Trophoblast cell (in vitro differentiated cells and primary cell): ENCODE data around the gene TEX26.

Source experiments
- DNase-seq, 2 donors: peaks; one replicate each; pipeline ENCODE4 v3.0.0-alpha.2; 2016
- H2AFZ ChIP-seq: 2 replicates; pipeline ENCODE4 v1.6.1; 2013; ENCODE audit warnings: low read length, moderate library complexity, mild to moderate bottlenecking; ENCODE audit not compliant: insufficient read depth, poor library complexity
- H2AK5ac ChIP-seq: 2 replicates; pipeline ENCODE4 v1.6.1; 2013; ENCODE audit warnings: mild to moderate bottlenecking, low read length
- H2BK120ac ChIP-seq: 2 replicates; pipeline ENCODE4 v1.6.1; 2013; ENCODE audit warnings: low read length, mild to moderate bottlenecking, moderate library complexity; ENCODE audit not compliant: insufficient read depth, poor library complexity
- H2BK12ac ChIP-seq: 2 replicates; pipeline ENCODE4 v1.6.1; 2013; ENCODE audit warnings: mild to moderate bottlenecking, low read length, moderate library complexity
- H2BK5ac ChIP-seq: 2 replicates; pipeline ENCODE4 v1.6.1; 2013; ENCODE audit warnings: low read length, low read depth, moderate library complexity, mild to moderate bottlenecking; ENCODE audit not compliant: poor library complexity
- H3K14ac ChIP-seq: 2 replicates; pipeline ENCODE4 v1.6.1; 2013; ENCODE audit warnings: mild to moderate bottlenecking, low read length
- H3K18ac ChIP-seq: 2 replicates; pipeline ENCODE4 v1.6.1; 2013; ENCODE audit warnings: mild to moderate bottlenecking, low read length
- H3K23ac ChIP-seq: 2 replicates; pipeline ENCODE4 v1.6.1; 2013; ENCODE audit warnings: low read length
- H3K27ac ChIP-seq: 2 replicates; pipeline ENCODE4 v1.5.1; 2013; ENCODE audit warnings: low read depth, mild to moderate bottlenecking, inconsistent platforms, low read length, moderate library complexity
- H3K27me3 ChIP-seq: 2 replicates; pipeline ENCODE4 v1.6.1; 2013; ENCODE audit warnings: inconsistent platforms, mild to moderate bottlenecking, low read length, moderate library complexity; ENCODE audit not compliant: insufficient read depth
- H3K36me3 ChIP-seq, 2 experiments: 1 replicate in 1 of 2; 2 replicates in 1 of 2; pipeline ENCODE4 v1.6.1; 2013; ENCODE audit warnings: low read length in 2 of 2, mild to moderate bottlenecking in 2 of 2, moderate library complexity in 1 of 2; ENCODE audit not compliant: insufficient read depth in 2 of 2, control insufficient read depth in 1 of 2
- H3K4ac ChIP-seq: 2 replicates; pipeline ENCODE4 v1.6.1; 2013; ENCODE audit warnings: low read depth, mild to moderate bottlenecking, low read length, moderate library complexity
- H3K4me1 ChIP-seq, 2 experiments: 1 replicate in 1 of 2; 2 replicates in 1 of 2; pipeline ENCODE4 v1.6.1; 2013; ENCODE audit warnings: low read length in 2 of 2, mild to moderate bottlenecking in 2 of 2, moderate library complexity in 1 of 2; ENCODE audit not compliant: insufficient read depth in 2 of 2, control insufficient read depth in 1 of 2
- H3K4me2 ChIP-seq: 2 replicates; pipeline ENCODE4 v1.6.1; 2013; ENCODE audit warnings: inconsistent platforms, mild to moderate bottlenecking, low read length, moderate library complexity
- H3K4me3 ChIP-seq: 2 replicates; pipeline ENCODE4 v1.5.1; 2013; ENCODE audit warnings: mild to moderate bottlenecking, low read depth, low read length, inconsistent platforms
- H3K79me1 ChIP-seq: one replicate; pipeline ENCODE4 v1.6.1; 2013; ENCODE audit warnings: low read length
- H3K79me2 ChIP-seq: 2 replicates; pipeline ENCODE4 v1.6.1; 2013; ENCODE audit warnings: low read length, mild to moderate bottlenecking; ENCODE audit not compliant: control insufficient read depth, insufficient read depth, poor library complexity
- H3K9ac ChIP-seq: 2 replicates; pipeline ENCODE4 v1.6.1; 2013; ENCODE audit warnings: mild to moderate bottlenecking, low read length
- H3K9me3 ChIP-seq: 2 replicates; pipeline ENCODE4 v1.6.1; 2013; ENCODE audit warnings: low read depth, mild to moderate bottlenecking, control low read depth, inconsistent platforms, low read length; ENCODE audit not compliant: insufficient read depth
- H4K12ac ChIP-seq: 2 replicates; pipeline ENCODE4 v1.6.1; 2013; ENCODE audit warnings: low read depth, mild to moderate bottlenecking, low read length, moderate library complexity
- H4K8ac ChIP-seq: 2 replicates; pipeline ENCODE4 v1.6.1; 2013; ENCODE audit warnings: low read depth, mild to moderate bottlenecking, low read length, moderate library complexity
- H4K91ac ChIP-seq: one replicate; pipeline ENCODE4 v1.6.1; 2013; ENCODE audit warnings: low read depth, mild to moderate bottlenecking, low read length, moderate library complexity
- WGBS: extraction: QIAGEN DNeasy Blood & Tissue Kit; methylation state at CpG from one replicate; pipeline ENCODE4 v1.1.7; 2013; ENCODE audit warnings: missing lambda C conversion rate; ENCODE audit not compliant: insufficient read length, insufficient coverage; ENCODE audit errors: extremely low coverage; 5-methylcytosine and 5-hydroxymethylcytosine counted together

The TEX26 gene

GRCh38 chr13:30991184-30991583 is 58.7 kb downstream of the TEX26 start:
- Histone ChIP-seq H2BK120ac (no peak overlapping the region), H3K14ac (no peak overlapping the region), H2AK5ac (no peak overlapping the region), H3K79me1 (peaks cover 4% of the 10 kb centered on the region), H3K23ac (no peak overlapping the region), H4K8ac (no peak overlapping the region), H3K18ac (no peak overlapping the region), H3K79me2 (no peaks in the 10 kb centered on the region), H3K4me3 (no peak overlapping the region), H2BK12ac (no peak overlapping the region), H3K36me3 (no peaks in the 10 kb centered on the region), H3K4me1 (no peaks in the 10 kb centered on the region), H3K4ac (no peak overlapping the region), H3K9me3 (no peaks in the 10 kb centered on the region), H3K4me2 (no peak overlapping the region), H4K12ac (no peak overlapping the region), H2BK5ac (no peak overlapping the region), H2AFZ (no peak overlapping the region), H3K9ac (no peak overlapping the region), H3K27ac (no peak overlapping the region), H3K27me3 (no peaks in the 10 kb centered on the region), H4K91ac (no peak overlapping the region)
- WGBS: no CpG with 5 or more reads among the region's 8 CpGs
- no peak for DNase-seq

- no peak overlapping the region for H3K4me3 ChIP-seq
- H3K79me1 ChIP-seq: peaks cover 4% of the 10 kb centered on the region
- DNase-seq: peak in 1 of 2 donors; percentile 66
- no peaks in the 10 kb centered on the region for H3K4me1 ChIP-seq
- no peak overlapping the region for H2BK120ac ChIP-seq
- H3K4me2 ChIP-seq: no peak overlapping the region
- no peaks in the 10 kb centered on the region for H3K27me3 ChIP-seq
- no peak overlapping the region for H3K9ac ChIP-seq
- no peak overlapping the region for H3K4ac ChIP-seq
- no peaks in the 10 kb centered on the region for H3K36me3 ChIP-seq
- H3K18ac ChIP-seq: no peak overlapping the region
- H4K12ac ChIP-seq: no peak overlapping the region
- no peak overlapping the region for H2AFZ ChIP-seq
- no peak overlapping the region for H4K8ac ChIP-seq
- no peak overlapping the region for H3K14ac ChIP-seq
- no peak overlapping the region for H4K91ac ChIP-seq
- H3K9me3 ChIP-seq: no peaks in the 10 kb centered on the region
- H2BK5ac ChIP-seq: no peak overlapping the region
- no peak overlapping the region for H2AK5ac ChIP-seq
- no peak overlapping the region for H3K23ac ChIP-seq
- no CpG with 5 or more reads among the region's 7 CpGs for WGBS
- no peak overlapping the region for H3K27ac ChIP-seq
- H3K79me2 ChIP-seq: no peaks in the 10 kb centered on the region
- H2BK12ac ChIP-seq: no peak overlapping the region
These were observed 59.5 kb downstream of the TEX26 start for GRCh38 chr13:30991922-30992321.

- Histone ChIP-seq H2BK120ac (no peak overlapping the region), H3K23ac (no peak overlapping the region), H3K4ac (no peak overlapping the region), H2BK12ac (no peak overlapping the region), H3K36me3 (no peaks in the 10 kb centered on the region), H2AK5ac (no peak overlapping the region), H4K12ac (no peak overlapping the region), H3K4me1 (no peaks in the 10 kb centered on the region), H3K79me2 (no peaks in the 10 kb centered on the region), H3K9ac (no peak overlapping the region), H4K8ac (no peak overlapping the region), H3K27ac (no peak overlapping the region), H3K9me3 (no peaks in the 10 kb centered on the region), H3K4me3 (no peak overlapping the region), H3K79me1 (no peaks in the 10 kb centered on the region), H3K18ac (no peak overlapping the region), H3K4me2 (no peak overlapping the region), H4K91ac (no peak overlapping the region), H2BK5ac (no peak overlapping the region), H3K14ac (no peak overlapping the region), H2AFZ (no peak overlapping the region), H3K27me3 (no peaks in the 10 kb centered on the region)
- no peak for DNase-seq
- WGBS: no CpG with 5 or more reads among the region's 1 CpG
These were observed 62.9 kb downstream of the TEX26 start for GRCh38 chr13:30995331-30995730.

GRCh38 chr13:30997697-30998096 is 65.2 kb downstream of the TEX26 start:
- Histone ChIP-seq H2BK5ac (no peak overlapping the region), H3K36me3 (no peaks in the 10 kb centered on the region), H3K4ac (no peak overlapping the region), H3K79me1 (no peaks in the 10 kb centered on the region), H3K27me3 (no peaks in the 10 kb centered on the region), H3K4me2 (no peak overlapping the region), H3K9me3 (no peaks in the 10 kb centered on the region), H3K79me2 (no peaks in the 10 kb centered on the region), H3K4me1 (peaks cover 3% of the 10 kb centered on the region in 2 experiments), H3K4me3 (no peak overlapping the region), H2BK120ac (no peak overlapping the region), H3K18ac (no peak overlapping the region), H2AFZ (no peak overlapping the region), H4K91ac (no peak overlapping the region), H3K14ac (no peak overlapping the region), H3K9ac (no peak overlapping the region), H2BK12ac (no peak overlapping the region), H3K23ac (peak overlapping the region; percentile 58), H2AK5ac (no peak overlapping the region), H3K27ac (no peak overlapping the region), H4K12ac (no peak overlapping the region), H4K8ac (no peak overlapping the region)
- no CpG with 5 or more reads among the region's 2 CpGs for WGBS
- no peak for DNase-seq
